GM12878 (cell line): ENCODE measurements around the gene FAM25G.
"Not testable (repeated sequence)": the region's sequence is repeated elsewhere in the genome, so short reads cannot be mapped to it uniquely, and the experiment has no call there.

Source experiments
- GABPA ChIP-seq: IDR thresholded peaks from 2 replicates; pipeline ENCODE4 v1.6.1; 2014; ENCODE audit warnings: antibody characterized with exemption, low read depth, mild to moderate bottlenecking, inconsistent platforms
- HCFC1 ChIP-seq: fragments of 150-350 bp; IDR thresholded peaks from 2 replicates; pipeline ENCODE4 v1.6.1; 2014; ENCODE audit warnings: low read length
- TCF12 ChIP-seq: IDR thresholded peaks from 2 replicates; pipeline ENCODE4 v1.6.1; 2011; ENCODE audit warnings: low read depth, mild to moderate bottlenecking, low read length

GRCh38 chr10:47461261-47461687 lies 30.2 kb downstream of the FAM25G start:
- TF ChIP-seq HCFC1, GABPA, TCF12: not testable (repeated sequence)
